8988T (cell line): ENCODE measurements around the gene KLHL7.
"Not testable (repeated sequence)": the region's sequence is repeated elsewhere in the genome, so short reads cannot be mapped to it uniquely, and the experiment has no call there.

Experiments used
- DNase-seq: peaks from one replicate; pipeline ENCODE4 v3.0.0; 2011

Gene KLHL7

GRCh38 chr7:23224364-23224763, 118.8 kb downstream of the KLHL7 start:
- DNase-seq: not testable (repeated sequence)

GRCh38 chr7:23226844-23227450, 121.4 kb downstream of the KLHL7 start:
- no peak for DNase-seq
